Ectodermal cell (in vitro differentiated cells): Measurements from ENCODE around the gene STEAP4.
"Not testable (repeated sequence)": the region's sequence is repeated elsewhere in the genome, so short reads cannot be mapped to it uniquely, and the experiment has no call there.

Experiments used
- H3K27ac ChIP-seq: 2 replicates; pipeline ENCODE4 v1.7.0; 2013; ENCODE audit warnings: mild to moderate bottlenecking, low read depth, low read length; ENCODE audit not compliant: insufficient read depth, poor library complexity, severe bottlenecking
- H3K27me3 ChIP-seq: 2 replicates; pipeline ENCODE4 v1.7.0; 2013; ENCODE audit warnings: mild to moderate bottlenecking, low read length; ENCODE audit not compliant: insufficient read depth, control insufficient read depth, poor library complexity, severe bottlenecking
- H3K36me3 ChIP-seq: one replicate; pipeline ENCODE4 v1.7.0; 2013; ENCODE audit warnings: low read length; ENCODE audit not compliant: control insufficient read depth, insufficient read depth
- H3K4me1 ChIP-seq: one replicate; pipeline ENCODE4 v1.7.0; 2013; ENCODE audit warnings: low read length; ENCODE audit not compliant: control insufficient read depth, insufficient read depth
- H3K4me3 ChIP-seq: 2 replicates; pipeline ENCODE4 v1.7.0; 2013; ENCODE audit warnings: low read depth, low read length, control low read depth; ENCODE audit not compliant: insufficient read depth
- H3K9me3 ChIP-seq: 2 replicates; pipeline ENCODE4 v1.7.0; 2013; ENCODE audit warnings: mild to moderate bottlenecking, low read length, moderate library complexity; ENCODE audit not compliant: control insufficient read depth
- WGBS, 2 experiments: methylation state at CpG; one replicate each; pipeline ENCODE4 v1.1.7; 2013; ENCODE audit warnings: missing lambda C conversion rate in 2 of 2; 5-methylcytosine and 5-hydroxymethylcytosine counted together

The STEAP4 gene

GRCh38 chr7:88259656-88260380 lies 46.9 kb downstream of the STEAP4 start:
- H3K36me3 ChIP-seq: no peaks in the 10 kb centered on the region
- H3K27me3 ChIP-seq: no peaks in the 10 kb centered on the region
- no peak overlapping the region for H3K27ac ChIP-seq
- H3K9me3 ChIP-seq: no peaks in the 10 kb centered on the region
- no peaks in the 10 kb centered on the region for H3K4me1 ChIP-seq
- WGBS, 2 experiments: 88 to 92% methylated on average over 2 of the region's 2 CpGs
- no peak overlapping the region for H3K4me3 ChIP-seq

GRCh38 chr7:88258296-88258695 lies 48.4 kb downstream of the STEAP4 start:
- H3K36me3 ChIP-seq, H3K4me3 ChIP-seq, H3K27ac ChIP-seq, H3K27me3 ChIP-seq, H3K9me3 ChIP-seq, H3K4me1 ChIP-seq: not testable (repeated sequence)
- WGBS, 2 experiments: 75 to 93% methylated on average over 1 of the region's 1 CpG

GRCh38 chr7:88256906-88257305 lies 49.8 kb downstream of the STEAP4 start:
- Histone ChIP-seq H3K9me3 (no peaks in the 10 kb centered on the region), H3K4me3 (no peak overlapping the region), H3K27ac (no peak overlapping the region), H3K4me1 (no peaks in the 10 kb centered on the region), H3K36me3 (no peaks in the 10 kb centered on the region), H3K27me3 (no peaks in the 10 kb centered on the region)

GRCh38 chr7:88254721-88255424 lies 51.8 kb downstream of the STEAP4 start:
- WGBS, 2 experiments: 81 to 93% methylated on average over 2 of the region's 2 CpGs
- H3K4me3 ChIP-seq: no peak overlapping the region
- no peaks in the 10 kb centered on the region for H3K27me3 ChIP-seq
- no peaks in the 10 kb centered on the region for H3K36me3 ChIP-seq
- no peaks in the 10 kb centered on the region for H3K9me3 ChIP-seq
- no peaks in the 10 kb centered on the region for H3K4me1 ChIP-seq
- H3K27ac ChIP-seq: no peak overlapping the region

- no peaks in the 10 kb centered on the region for H3K9me3 ChIP-seq
- no peak overlapping the region for H3K27ac ChIP-seq
- no peaks in the 10 kb centered on the region for H3K4me1 ChIP-seq
- no peak overlapping the region for H3K4me3 ChIP-seq
- H3K27me3 ChIP-seq: no peaks in the 10 kb centered on the region
- no peaks in the 10 kb centered on the region for H3K36me3 ChIP-seq
Observed at GRCh38 chr7:88253640-88254039, 53.1 kb downstream of the STEAP4 start.

GRCh38 chr7:88244258-88244657 lies 62.4 kb downstream of the STEAP4 start:
- H3K36me3 ChIP-seq: no peaks in the 10 kb centered on the region
- WGBS, 2 experiments: no CpG with 5 or more reads among the region's 1 CpG
- H3K4me3 ChIP-seq: no peak overlapping the region
- no peaks in the 10 kb centered on the region for H3K4me1 ChIP-seq
- H3K27ac ChIP-seq: no peak overlapping the region
- H3K27me3 ChIP-seq: no peaks in the 10 kb centered on the region
- H3K9me3 ChIP-seq: no peaks in the 10 kb centered on the region

- Histone ChIP-seq H3K4me3 (no peak overlapping the region), H3K27me3 (no peaks in the 10 kb centered on the region), H3K27ac (no peak overlapping the region), H3K36me3 (no peaks in the 10 kb centered on the region), H3K9me3 (no peaks in the 10 kb centered on the region), H3K4me1 (no peaks in the 10 kb centered on the region)
- 39 to 63% methylated on average over 1 to 2 of the region's 2 CpGs for WGBS, 2 experiments
Observed at GRCh38 chr7:88243345-88243909, 63.3 kb downstream of the STEAP4 start.

GRCh38 chr7:88239852-88240251 lies 66.8 kb downstream of the STEAP4 start:
- Histone ChIP-seq H3K36me3 (no peaks in the 10 kb centered on the region), H3K4me1 (no peaks in the 10 kb centered on the region), H3K27me3 (no peaks in the 10 kb centered on the region), H3K9me3 (no peaks in the 10 kb centered on the region), H3K27ac (no peak overlapping the region), H3K4me3 (no peak overlapping the region)
- no CpG with 5 or more reads among the region's 1 CpG for WGBS, 2 experiments

GRCh38 chr7:88233828-88234227 lies 72.9 kb downstream of the STEAP4 start:
- Histone ChIP-seq H3K9me3 (no peaks in the 10 kb centered on the region), H3K36me3 (no peaks in the 10 kb centered on the region), H3K27ac (no peak overlapping the region), H3K27me3 (no peaks in the 10 kb centered on the region), H3K4me3 (no peak overlapping the region), H3K4me1 (no peaks in the 10 kb centered on the region)

- 89 to 90% methylated on average over 5 of the region's 5 CpGs for WGBS, 2 experiments
- H3K9me3 ChIP-seq: no peaks in the 10 kb centered on the region
- no peaks in the 10 kb centered on the region for H3K4me1 ChIP-seq
- H3K27me3 ChIP-seq: no peaks in the 10 kb centered on the region
- no peak overlapping the region for H3K4me3 ChIP-seq
- no peak overlapping the region for H3K27ac ChIP-seq
- no peaks in the 10 kb centered on the region for H3K36me3 ChIP-seq
Observed at GRCh38 chr7:88230646-88231045, 76.0 kb downstream of the STEAP4 start.
